H1 (cell line): ENCODE data around the gene VSIR. TPM values are rescaled to one million over a fixed set of nuclear protein-coding genes. Genes with fewer than 3 reads are reported as not detected.

ENCODE experiments used
- CTCF ChIA-PET: fragments of 300-600 bp; sonication (Branson Sonifier 250); formaldehyde crosslinking; loops from one replicate; lab custom pipeline; 2021; ENCODE audit not compliant: partially characterized antibody; lab: Charles Lee
- POLR2A ChIA-PET: fragments of 300-600 bp; sonication (Branson Sonifier 250); formaldehyde crosslinking; loops from one replicate; lab custom pipeline; 2021; ENCODE audit warnings: inconsistent platforms; ENCODE audit not compliant: partially characterized antibody; lab: Charles Lee
- DNase-seq, 2 experiments: peaks; one replicate each; pipeline versions ENCODE4 v3.0.0 to v3.0.0-alpha.2; 2010 to 2022; ENCODE audit warnings: low spot score in 2 of 2, low read depth in 1 of 2, mixed read lengths in 1 of 2
- FAIRE-seq: peaks from 2 replicates; lab custom pipeline; 2011; peaks lifted over from hg19 to GRCh38; lab: Jason Lieb, UNC
- H2AFZ ChIP-seq: 2 replicates; pipeline ENCODE4 v1.8.1; 2012; ENCODE audit warnings: low read length, inconsistent platforms
- H2AK5ac ChIP-seq: 2 replicates; pipeline ENCODE4 v1.6.1; 2013; ENCODE audit warnings: low read depth, low read length
- H2BK120ac ChIP-seq: replicated peaks from 2 replicates; pipeline ENCODE3; 2013; ENCODE audit warnings: low read depth, low read length, inconsistent platforms
- H2BK12ac ChIP-seq: 2 replicates; pipeline ENCODE4 v1.6.1; 2013; ENCODE audit warnings: low read depth, low read length
- H2BK15ac ChIP-seq: 2 replicates; pipeline ENCODE4 v1.6.1; 2013; ENCODE audit warnings: low read length
- H2BK20ac ChIP-seq: 2 replicates; pipeline ENCODE4 v1.6.1; 2013; ENCODE audit warnings: low read length
- H2BK5ac ChIP-seq: 2 replicates; pipeline ENCODE4 v1.6.1; 2013; ENCODE audit warnings: low read depth, low read length
- H3K14ac ChIP-seq: 2 replicates; pipeline ENCODE4 v1.6.1; 2013; ENCODE audit warnings: inconsistent platforms; ENCODE audit not compliant: insufficient read length
- H3K18ac ChIP-seq: 2 replicates; pipeline ENCODE4 v1.6.1; 2013; ENCODE audit warnings: low read length; ENCODE audit errors: extremely low read depth
- H3K23ac ChIP-seq: 2 replicates; pipeline ENCODE4 v1.6.1; 2013; ENCODE audit warnings: inconsistent platforms; ENCODE audit not compliant: insufficient read length
- H3K23me2 ChIP-seq: 2 replicates; pipeline ENCODE4 v1.6.1; 2013; ENCODE audit warnings: low read depth, low read length
- H3K27ac ChIP-seq: 2 replicates; pipeline ENCODE4 v1.6.1; 2011; ENCODE audit warnings: low read depth, low read length, inconsistent platforms
- H3K27me3 ChIP-seq, 4 experiments: replicated peaks in 1 of 4; 1 replicate in 1 of 4; 2 replicates in 3 of 4; pipeline versions ENCODE4 v1.6.1 to v1.8.1; 2011 to 2013; ENCODE audit warnings: low read length in 3 of 4, mild to moderate bottlenecking in 3 of 4, inconsistent platforms in 2 of 4, mixed read lengths in 2 of 4, moderate library complexity in 1 of 4; ENCODE audit not compliant: control insufficient read depth in 3 of 4, insufficient read depth in 3 of 4; ENCODE audit errors: extremely low read depth in 1 of 4
- H3K36me3 ChIP-seq, 4 experiments: 2 replicates each; pipeline versions ENCODE4 v1.6.1 to v1.8.1; 2011 to 2013; ENCODE audit warnings: mild to moderate bottlenecking in 4 of 4, low read length in 3 of 4, moderate library complexity in 2 of 4, control low read depth in 1 of 4, inconsistent platforms in 1 of 4; ENCODE audit not compliant: insufficient read depth in 4 of 4, control insufficient read depth in 2 of 4
- H3K4ac ChIP-seq: replicated peaks from 2 replicates; pipeline ENCODE3; 2013; ENCODE audit warnings: low read length, low read depth, mixed read lengths, inconsistent platforms; ENCODE audit not compliant: insufficient read length
- H3K4me1 ChIP-seq, 4 experiments: replicated peaks in 1 of 4; 1 replicate in 1 of 4; 2 replicates in 3 of 4; pipeline versions ENCODE4 v1.6.1 to v1.8.1; 2011 to 2013; ENCODE audit warnings: low read length in 3 of 4, inconsistent platforms in 2 of 4, mixed read lengths in 1 of 4; ENCODE audit not compliant: insufficient read depth in 4 of 4, control insufficient read depth in 3 of 4
- H3K4me2 ChIP-seq, 2 experiments: 2 replicates each; pipeline versions ENCODE4 v1.6.1 to v1.8.1; 2011 to 2013; ENCODE audit warnings: low read depth in 2 of 2, low read length in 2 of 2, control low read depth in 1 of 2, inconsistent platforms in 1 of 2, mild to moderate bottlenecking in 1 of 2; ENCODE audit not compliant: insufficient read depth in 1 of 2
- H3K4me3 ChIP-seq, 4 experiments: fragments of 200-600, 300-600 bp in 1 of 4; sonication (generic), shearing (Covaris generic), sonication (Bioruptor Twin) in 1 of 4; 2 replicates each; pipeline versions ENCODE4 v1.5.1 to v1.8.1; 2011 to 2016; ENCODE audit warnings: low read length in 4 of 4, low read depth in 3 of 4, control low read depth in 2 of 4, inconsistent platforms in 2 of 4, mild to moderate bottlenecking in 2 of 4, mixed read lengths in 1 of 4, moderate library complexity in 1 of 4; ENCODE audit not compliant: insufficient read depth in 2 of 4; ENCODE audit errors: extremely low read depth in 1 of 4
- H3K56ac ChIP-seq: replicated peaks from 2 replicates; pipeline ENCODE3; 2013; ENCODE audit warnings: low read depth, mild to moderate bottlenecking, mixed read lengths, low read length, inconsistent platforms; ENCODE audit not compliant: insufficient read length
- H3K79me1 ChIP-seq: 2 replicates; pipeline ENCODE4 v1.6.1; 2013; ENCODE audit warnings: low read depth, low read length, control low read depth
- H3K79me2 ChIP-seq, 2 experiments: 2 replicates each; pipeline versions ENCODE4 v1.6.1 to v1.8.1; 2012 to 2013; ENCODE audit warnings: low read length in 2 of 2, mild to moderate bottlenecking in 2 of 2, inconsistent platforms in 1 of 2; ENCODE audit not compliant: insufficient read depth in 2 of 2, control insufficient read depth in 1 of 2
- H3K9ac ChIP-seq, 4 experiments: replicated peaks in 1 of 4; 1 replicate in 1 of 4; 2 replicates in 3 of 4; pipeline versions ENCODE4 v1.6.1 to v1.8.1; 2011 to 2013; ENCODE audit warnings: low read depth in 3 of 4, low read length in 3 of 4, control low read depth in 2 of 4, mild to moderate bottlenecking in 2 of 4, moderate library complexity in 2 of 4, inconsistent platforms in 1 of 4; ENCODE audit errors: extremely low read depth in 1 of 4
- H3K9me3 ChIP-seq, 2 experiments: 2 replicates each; pipeline versions ENCODE4 v1.6.1 to v1.8.1; 2012 to 2013; ENCODE audit warnings: mild to moderate bottlenecking in 2 of 2, moderate library complexity in 2 of 2, control low read depth in 1 of 2, inconsistent platforms in 1 of 2, low read depth in 1 of 2, low read length in 1 of 2, mixed read lengths in 1 of 2; ENCODE audit not compliant: insufficient read depth in 2 of 2
- H4K20me1 ChIP-seq, 2 experiments: replicated peaks in 1 of 2; 2 replicates each; pipeline versions ENCODE3 to v1.8.1; 2011 to 2013; ENCODE audit warnings: inconsistent platforms in 2 of 2, low read length in 2 of 2, mild to moderate bottlenecking in 1 of 2; ENCODE audit not compliant: insufficient read depth in 2 of 2, control insufficient read depth in 1 of 2
- H4K5ac ChIP-seq: 2 replicates; pipeline ENCODE4 v1.6.1; 2013; ENCODE audit warnings: low read length, low read depth, mixed read lengths, inconsistent platforms; ENCODE audit not compliant: insufficient read length
- H4K8ac ChIP-seq: 2 replicates; pipeline ENCODE4 v1.8.0; 2013; ENCODE audit warnings: mild to moderate bottlenecking, moderate library complexity, low read length, inconsistent platforms; ENCODE audit not compliant: insufficient read depth; ENCODE audit errors: extremely low read depth
- H4K91ac ChIP-seq: replicated peaks from 2 replicates; pipeline ENCODE3; 2013; ENCODE audit warnings: low read length, mixed read lengths, inconsistent platforms; ENCODE audit not compliant: insufficient read length
- BCL11A ChIP-seq, 2 experiments: IDR thresholded peaks; one replicate each; pipeline ENCODE4 v1.6.1; 2011; ENCODE audit warnings: low read depth in 2 of 2, low read length in 2 of 2, mild to moderate bottlenecking in 2 of 2
- E2F6 ChIP-seq: IDR thresholded peaks from 2 replicates; pipeline ENCODE4 v1.6.1; 2012; ENCODE audit warnings: inconsistent platforms
- EGR1 ChIP-seq: IDR thresholded peaks from 2 replicates; pipeline ENCODE4 v1.6.1; 2011; ENCODE audit warnings: low read depth, low read length, borderline replicate concordance
- EP300 ChIP-seq, 2 experiments: IDR thresholded peaks; 1 replicate in 1 of 2; 2 replicates in 1 of 2; pipeline ENCODE4 v1.6.1; 2011 to 2012; ENCODE audit warnings: low read depth in 2 of 2, low read length in 2 of 2, mild to moderate bottlenecking in 2 of 2, borderline replicate concordance in 1 of 2, inconsistent platforms in 1 of 2, moderate library complexity in 1 of 2
- EZH2 ChIP-seq: fragments of 200-600 bp; sonication (generic); IDR thresholded peaks from 2 replicates; pipeline ENCODE4 v1.7.1; 2012; ENCODE audit warnings: low read depth, mild to moderate bottlenecking, moderate library complexity, low read length, inconsistent platforms; ENCODE audit not compliant: severe bottlenecking
- HDAC2 ChIP-seq, 2 experiments: fragments of 300-600 bp in 1 of 2; sonication (generic) in 1 of 2; IDR thresholded peaks; 2 replicates each; pipeline ENCODE4 v1.6.1; 2011 to 2012; ENCODE audit warnings: low read depth in 2 of 2, low read length in 2 of 2, mild to moderate bottlenecking in 2 of 2, moderate library complexity in 2 of 2, borderline replicate concordance in 1 of 2, inconsistent platforms in 1 of 2
- HDAC6 ChIP-seq: IDR thresholded peaks from one replicate; pipeline ENCODE4 v1.7.1; 2012; ENCODE audit warnings: low read depth, mild to moderate bottlenecking, inconsistent platforms, low read length, moderate library complexity
- KDM4A ChIP-seq: IDR thresholded peaks from one replicate; pipeline ENCODE4 v1.7.1; 2012; ENCODE audit warnings: low read depth, mild to moderate bottlenecking, moderate library complexity, low read length, inconsistent platforms; ENCODE audit not compliant: severe bottlenecking
- RXRA ChIP-seq: IDR thresholded peaks from 2 replicates; pipeline ENCODE4 v1.6.1; 2011; ENCODE audit warnings: low read depth, mild to moderate bottlenecking, low read length, moderate library complexity; ENCODE audit not compliant: insufficient read depth
- SIX5 ChIP-seq: IDR thresholded peaks from 2 replicates; pipeline ENCODE4 v1.6.1; 2011; ENCODE audit warnings: mild to moderate bottlenecking, low read depth, low read length
- SP2 ChIP-seq: IDR thresholded peaks from 2 replicates; pipeline ENCODE4 v1.6.1; 2012; ENCODE audit warnings: mild to moderate bottlenecking, low read length, inconsistent platforms
- WGBS, 2 experiments: shearing (Covaris generic) in 1 of 2; methylation state at CpG; one replicate each; pipeline versions ENCODE4 v1.1.6 to v1.1.7; 2013 to 2015; ENCODE audit warnings: low lambda C conversion rate in 2 of 2, mixed read lengths in 2 of 2, inconsistent platforms in 1 of 2, low coverage in 1 of 2, missing lambda C conversion rate in 1 of 2; ENCODE audit not compliant: insufficient replicate concordance in 2 of 2, insufficient coverage in 1 of 2, insufficient read length in 1 of 2; ENCODE audit errors: extremely low coverage in 1 of 2, missing lambda C conversion rate in 1 of 2; 5-methylcytosine and 5-hydroxymethylcytosine counted together
- polyA plus RNA-seq, 7 experiments: library from polyadenylated mRNA; depleted of rRNA in 3 of 7; stranded (reverse) in 5 of 7; unstranded in 2 of 7; fragments of >200 nt in 5 of 7; fragments of 200-250 nt in 2 of 7; gene quantifications; 1 replicate in 5 of 7; 2 replicates in 1 of 7; 4 replicates in 1 of 7; pipeline versions ENCODE4 v1.2.1 to v1.2.3, GENCODE V29; 2011 to 2013; ENCODE audit warnings: missing spikeins in 2 of 7, mixed read lengths in 2 of 7
- total RNA-seq: library from RNA; stranded (reverse); fragmentation: NEBNext Ultra II Directional; extraction: Animal tissue kit (Norgen Biotek cat#: 25700); gene quantifications from 2 replicates; pipeline ENCODE4 v1.2.1, GENCODE V29; 2021

The VSIR gene
- total and polyA plus RNA-seq, 2 of the 8 experiments (the other 6 are each of a cell fraction or from before 2014, with no cell fraction given): 0.33 TPM; not detected in 1

- Histone ChIP-seq H3K23me2 (peaks cover 2% of the 10 kb centered on the region; the same call in 1 of the 2 replicates), H3K79me1 (no peaks in the 10 kb centered on the region), H3K4me2 (peak overlapping the region; percentile 17 to 27; a peak in 1 of 4 replicates), H2BK15ac (peak overlapping the region; percentile 72; the same call in 1 of the 2 replicates), H3K23ac (no peak overlapping the region), H2BK12ac (0 out of 2 replicates have a peak overlapping the region, but pooled peaks have one; percentile 50), H2AK5ac (0 out of 2 replicates have a peak overlapping the region, but pooled peaks have one; percentile 53), H3K9ac (no peak overlapping the region), H3K27me3 (peaks cover 0 to 6% (median 0%) of the 10 kb centered on the region in 4 experiments; a peak in 2 of 7 replicates), H3K56ac (no peak overlapping the region), H2BK120ac (no peak overlapping the region), H3K9me3 (no peaks in the 10 kb centered on the region), H3K36me3 (no peaks in the 10 kb centered on the region), H4K5ac (peak overlapping the region; percentile 27), H2BK20ac (peak overlapping the region; percentile 32; the same call in 1 of the 2 replicates), H3K18ac (peak overlapping the region; percentile 83), H4K8ac (no peak overlapping the region), H2AFZ (no peak overlapping the region), H3K27ac (no peak overlapping the region), H4K20me1 (no peaks in the 10 kb centered on the region), H3K14ac (no peak overlapping the region), H3K79me2 (no peaks in the 10 kb centered on the region), H2BK5ac (0 out of 2 replicates have a peak overlapping the region, but pooled peaks have one; percentile 44), H3K4me3 (no peak overlapping the region), H3K4me1 (peaks cover 0 to 14% (median 5%) of the 10 kb centered on the region in 4 experiments; a peak in 6 of 7 replicates), H3K4ac (no peak overlapping the region), H4K91ac (peak overlapping the region; percentile 34)
- FAIRE-seq (no peak), DNase-seq (no peak)
- CTCF ChIA-PET: interaction anchor here (0.6 to 7.2 kb wide), 16 partner anchors 12 to 498 kb away, joined by 3 to 65 read pairs (median 4); no protein-coding TSS in a partner anchor
- 88% methylated on average over 6 of the region's 7 CpGs; no CpG with 5 or more reads in 1 of the 2 experiments for WGBS, 2 experiments
- POLR2A ChIA-PET: interaction anchor here (0.7 to 1.6 kb wide), 4 partner anchors 12 to 94 kb away, joined by 3 to 6 read pairs (median 4); no protein-coding TSS in a partner anchor
- TF ChIP-seq EP300 (IDR thresholded peaks at IDR 0.05; ENCODE audit: borderline replicate concordance in 1 of 2, low read depth in 2 of 2, low read length in 2 of 2) (no peak), BCL11A (IDR thresholded peaks at IDR 0.05; ENCODE audit: low read depth in 2 of 2, low read length in 2 of 2) (no peak), HDAC6 (no peak), RXRA (no peak), SIX5 (no peak), E2F6 (no peak), SP2 (no peak), EGR1 (no peak), EZH2 (no peak), HDAC2 (IDR thresholded peaks at IDR 0.05; ENCODE audit: borderline replicate concordance in 1 of 2, low read depth in 2 of 2, low read length in 2 of 2) (no peak), KDM4A (no peak)
Observed at GRCh38 chr10:71719042-71719441, 54.3 kb downstream of the VSIR start.
